Upper lobe of left lung (tissue), 4 donors: ENCODE data around the gene BTRC.

Experiments
- EP300 ChIP-seq, 4 donors: sonication (generic); formaldehyde crosslinking; IDR thresholded peaks; one replicate each; pipeline ENCODE4 v1.5.1; 2017; ENCODE audit warnings: antibody characterized with exemption in 4 of 4, control low read depth in 2 of 4
- POLR2A ChIP-seq, 4 donors: fragments of 450-650 bp; IDR thresholded peaks; one replicate each; pipeline ENCODE4 v1.5.1; 2016 to 2017; ENCODE audit warnings: antibody characterized with exemption in 4 of 4, mild to moderate bottlenecking in 2 of 4
- TF ChIP-seq, protein P1 (sequence below), 6 experiments: fragments of 450-650 bp in 4 of 6; fragments of 200-600 bp in 2 of 6; sonication (generic) in 2 of 6; IDR thresholded peaks; one replicate each; pipeline ENCODE4 v1.5.1; 2016 to 2019; ENCODE audit warnings: antibody characterized with exemption in 6 of 6

DNA sequence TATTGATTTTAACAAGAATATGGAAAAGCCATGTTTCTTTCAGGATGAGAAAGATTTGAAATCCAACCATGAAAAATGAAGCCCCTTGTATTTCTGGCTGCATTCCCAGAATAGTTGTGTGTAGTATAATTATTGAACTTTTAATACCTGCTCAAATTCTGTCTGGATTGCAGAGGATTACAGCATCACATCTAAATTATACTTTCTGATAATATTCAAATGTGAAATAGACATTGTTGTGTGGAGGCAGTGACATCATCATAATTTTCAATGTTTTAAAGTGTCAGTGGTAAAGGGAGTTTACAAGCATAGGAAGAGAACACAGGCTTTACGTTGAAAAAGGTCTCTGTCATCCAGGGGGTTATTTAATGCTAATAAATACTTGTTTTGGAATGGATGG lies 140.7 kb downstream of the BTRC start:
- TF ChIP-seq, protein P1, sequence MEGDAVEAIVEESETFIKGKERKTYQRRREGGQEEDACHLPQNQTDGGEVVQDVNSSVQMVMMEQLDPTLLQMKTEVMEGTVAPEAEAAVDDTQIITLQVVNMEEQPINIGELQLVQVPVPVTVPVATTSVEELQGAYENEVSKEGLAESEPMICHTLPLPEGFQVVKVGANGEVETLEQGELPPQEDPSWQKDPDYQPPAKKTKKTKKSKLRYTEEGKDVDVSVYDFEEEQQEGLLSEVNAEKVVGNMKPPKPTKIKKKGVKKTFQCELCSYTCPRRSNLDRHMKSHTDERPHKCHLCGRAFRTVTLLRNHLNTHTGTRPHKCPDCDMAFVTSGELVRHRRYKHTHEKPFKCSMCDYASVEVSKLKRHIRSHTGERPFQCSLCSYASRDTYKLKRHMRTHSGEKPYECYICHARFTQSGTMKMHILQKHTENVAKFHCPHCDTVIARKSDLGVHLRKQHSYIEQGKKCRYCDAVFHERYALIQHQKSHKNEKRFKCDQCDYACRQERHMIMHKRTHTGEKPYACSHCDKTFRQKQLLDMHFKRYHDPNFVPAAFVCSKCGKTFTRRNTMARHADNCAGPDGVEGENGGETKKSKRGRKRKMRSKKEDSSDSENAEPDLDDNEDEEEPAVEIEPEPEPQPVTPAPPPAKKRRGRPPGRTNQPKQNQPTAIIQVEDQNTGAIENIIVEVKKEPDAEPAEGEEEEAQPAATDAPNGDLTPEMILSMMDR (IDR thresholded peaks at IDR 0.05), result no peak
- no peak for TF ChIP-seq EP300 (IDR thresholded peaks at IDR 0.05)
- no peak for TF ChIP-seq POLR2A (IDR thresholded peaks at IDR 0.05)
